ENCODE data around the gene DARS2. TPM values are rescaled to one million over a fixed set of nuclear protein-coding genes. Genes with fewer than 3 reads are reported as not detected.
"Not testable (repeated sequence)": the region's sequence is repeated elsewhere in the genome, so short reads cannot be mapped to it uniquely, and the experiment has no call there.

The DARS2 gene
- total RNA-seq, 1 donor, result 18.3 TPM

DNA sequence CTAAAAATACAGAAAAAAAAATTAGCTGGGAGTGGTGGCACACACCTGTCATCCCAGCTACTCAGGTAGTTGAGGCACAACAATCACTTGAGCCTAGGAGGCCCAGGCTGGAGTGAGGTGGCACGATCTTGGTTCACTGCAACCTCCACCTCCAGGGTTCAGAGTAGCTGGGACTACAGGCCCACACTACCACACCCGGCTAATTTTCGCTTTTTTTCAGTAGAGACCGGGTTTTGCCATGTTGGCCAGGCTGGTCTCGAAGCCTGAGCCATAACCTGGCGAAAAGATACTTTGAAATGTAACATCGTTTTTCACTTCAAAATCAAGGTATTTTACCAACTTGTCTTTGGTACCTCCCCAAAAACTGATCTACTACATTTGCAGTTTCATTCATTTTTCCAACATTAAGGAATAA lies 37.3 kb downstream of the DARS2 start:
- H3K4me3 ChIP-seq (ENCODE audit: low read depth, low read length), result no peak overlapping the region
- DNase-seq (ENCODE audit: low read depth), result no peak
- TF ChIP-seq, protein P1, sequence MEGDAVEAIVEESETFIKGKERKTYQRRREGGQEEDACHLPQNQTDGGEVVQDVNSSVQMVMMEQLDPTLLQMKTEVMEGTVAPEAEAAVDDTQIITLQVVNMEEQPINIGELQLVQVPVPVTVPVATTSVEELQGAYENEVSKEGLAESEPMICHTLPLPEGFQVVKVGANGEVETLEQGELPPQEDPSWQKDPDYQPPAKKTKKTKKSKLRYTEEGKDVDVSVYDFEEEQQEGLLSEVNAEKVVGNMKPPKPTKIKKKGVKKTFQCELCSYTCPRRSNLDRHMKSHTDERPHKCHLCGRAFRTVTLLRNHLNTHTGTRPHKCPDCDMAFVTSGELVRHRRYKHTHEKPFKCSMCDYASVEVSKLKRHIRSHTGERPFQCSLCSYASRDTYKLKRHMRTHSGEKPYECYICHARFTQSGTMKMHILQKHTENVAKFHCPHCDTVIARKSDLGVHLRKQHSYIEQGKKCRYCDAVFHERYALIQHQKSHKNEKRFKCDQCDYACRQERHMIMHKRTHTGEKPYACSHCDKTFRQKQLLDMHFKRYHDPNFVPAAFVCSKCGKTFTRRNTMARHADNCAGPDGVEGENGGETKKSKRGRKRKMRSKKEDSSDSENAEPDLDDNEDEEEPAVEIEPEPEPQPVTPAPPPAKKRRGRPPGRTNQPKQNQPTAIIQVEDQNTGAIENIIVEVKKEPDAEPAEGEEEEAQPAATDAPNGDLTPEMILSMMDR (IDR thresholded peaks at IDR 0.05; ENCODE audit: insufficient read depth, low read length), result no peak

DNA sequence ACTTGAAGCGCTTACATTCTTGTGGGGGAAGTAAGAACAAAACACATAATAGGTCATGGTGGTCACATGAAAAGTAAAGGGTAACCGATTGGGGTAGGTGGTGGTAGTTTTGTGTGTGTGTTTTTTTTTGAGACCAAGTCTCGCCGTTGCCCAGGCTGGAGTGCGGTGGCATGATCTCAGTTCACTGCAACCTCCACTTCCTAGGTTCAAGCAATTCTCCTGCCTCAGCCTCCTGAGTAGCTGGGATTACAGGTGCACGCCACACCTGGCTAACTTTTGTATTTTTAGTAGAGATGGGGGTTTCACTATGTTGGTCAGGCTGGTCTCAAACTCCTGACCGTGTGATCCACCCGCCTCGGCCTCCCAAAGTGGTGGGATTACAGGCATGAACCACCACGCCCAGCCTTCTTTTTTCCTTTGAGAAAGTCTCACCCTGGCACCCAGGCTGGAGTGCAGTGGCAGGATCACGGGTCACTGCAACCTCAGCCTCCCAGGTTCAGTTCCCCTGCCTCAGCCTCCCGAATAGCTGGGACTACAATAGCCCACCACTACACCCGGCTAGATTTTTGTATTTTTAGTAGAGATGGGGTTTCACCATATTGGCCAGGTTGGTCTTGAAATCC lies 37.8 kb downstream of the DARS2 start:
- DNase-seq (ENCODE audit: low read depth); H3K4me3 ChIP-seq (ENCODE audit: low read depth, low read length): not testable (repeated sequence)

GRCh38 chr1:173862769-173863223 lies 38.3 kb downstream of the DARS2 start:
- TF ChIP-seq, protein P1 (IDR thresholded peaks at IDR 0.05; ENCODE audit: insufficient read depth, low read length), result no peak
- no peak overlapping the region for H3K4me3 ChIP-seq (ENCODE audit: low read depth, low read length)
- DNase-seq (ENCODE audit: low read depth), result no peak

DNA sequence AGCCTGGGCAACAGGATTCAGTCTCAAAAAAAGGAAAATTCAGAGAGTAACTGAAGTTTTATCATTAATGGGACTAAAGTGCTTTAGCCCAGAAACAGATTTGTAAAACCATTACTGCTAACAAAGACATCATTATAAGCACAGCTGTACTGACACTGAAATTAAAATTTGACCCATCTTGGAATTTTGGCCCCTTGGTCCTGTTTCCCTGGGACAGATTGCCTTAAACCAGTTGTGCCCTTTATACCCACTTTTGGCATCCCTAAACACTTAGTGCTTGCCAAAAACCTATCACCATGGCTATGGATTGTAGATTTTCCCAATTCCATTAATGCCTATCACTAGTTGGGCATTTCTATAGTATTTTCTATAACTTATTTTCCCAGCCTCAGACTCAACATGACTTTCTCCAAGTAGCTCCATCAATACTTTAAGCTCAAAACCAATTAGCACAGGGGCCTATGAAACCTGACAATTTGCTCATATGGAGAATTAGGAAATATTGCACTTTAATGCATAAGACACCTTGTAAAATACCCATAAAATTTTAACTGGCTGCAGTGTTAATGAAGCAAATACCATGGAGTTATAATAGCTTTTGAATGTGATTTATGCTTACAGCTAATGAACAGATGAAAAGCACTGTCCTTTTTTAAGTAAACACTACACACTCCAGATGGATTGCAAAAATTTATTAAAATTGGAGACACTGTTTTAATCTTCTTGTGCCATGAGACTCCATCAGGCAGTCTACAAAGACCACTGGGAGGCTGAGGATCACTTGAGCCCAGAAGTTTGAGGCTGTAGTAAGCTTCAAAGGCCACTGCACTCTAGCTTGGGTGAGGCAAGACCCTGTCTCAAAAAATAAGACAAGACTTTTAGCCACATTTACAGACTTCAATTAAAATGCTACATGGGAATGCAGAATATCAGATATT lies 39.0 kb downstream of the DARS2 start:
- TF ChIP-seq, protein P1 (IDR thresholded peaks at IDR 0.05; ENCODE audit: insufficient read depth, low read length), result no peak
- DNase-seq (ENCODE audit: low read depth), result no peak
- no peak overlapping the region for H3K4me3 ChIP-seq (ENCODE audit: low read depth, low read length)

GRCh38 chr1:173864179-173864867 lies 39.9 kb downstream of the DARS2 start:
- no peak for DNase-seq (ENCODE audit: low read depth)
- TF ChIP-seq, protein P1 (IDR thresholded peaks at IDR 0.05; ENCODE audit: insufficient read depth, low read length), result no peak
- peak overlapping the region; percentile 97 for H3K4me3 ChIP-seq (ENCODE audit: low read depth, low read length)

GRCh38 chr1:173865468-173866164 lies 41.1 kb downstream of the DARS2 start:
- TF ChIP-seq, protein P1 (IDR thresholded peaks at IDR 0.05; ENCODE audit: insufficient read depth, low read length), result no peak
- no peak for DNase-seq (ENCODE audit: low read depth)
- peak overlapping the region; percentile 97 for H3K4me3 ChIP-seq (ENCODE audit: low read depth, low read length)
